HL-60/S4 treated with phorbol 12-myristate 13-acetate at 8.2 ng/mL for 4 days and 3 days (cell line): ENCODE data around the gene SLC12A8.

Experiments
- in situ Hi-C: fragments of 300-500 bp; cut with MboI; formaldehyde crosslinking; loops from 2 replicates; pipeline ENCODE4 v1.15.0; 2022; ENCODE audit warnings: low sequenced_read_pairs

The SLC12A8 gene

GRCh38 chr3:125214738-125215137 lies 2.2 kb upstream of the SLC12A8 start:
- in situ Hi-C loops = no loop called here

GRCh38 chr3:125213946-125214542 lies 1.5 kb upstream of the SLC12A8 start:
- in situ Hi-C loops = no loop called here

GRCh38 chr3:125213364-125213755 lies 812 bp upstream of the SLC12A8 start:
- in situ Hi-C loops = no loop called here

- in situ Hi-C loops = no loop called here
These were observed 448 bp downstream of the SLC12A8 start for GRCh38 chr3:125212091-125212508.

GRCh38 chr3:125211523-125212090 lies 941 bp downstream of the SLC12A8 start:
- in situ Hi-C loops = no loop called here

- in situ Hi-C loops = no loop called here
These were observed 4.5 kb downstream of the SLC12A8 start for GRCh38 chr3:125207949-125208568.

- in situ Hi-C loops = no loop called here
These were observed 5.0 kb downstream of the SLC12A8 start for GRCh38 chr3:125207507-125207906.

- in situ Hi-C loops = no loop called here
These were observed 5.6 kb downstream of the SLC12A8 start for GRCh38 chr3:125206934-125207333.

GRCh38 chr3:125203731-125204130 lies 8.8 kb downstream of the SLC12A8 start:
- in situ Hi-C loops = no loop called here

GRCh38 chr3:125202197-125202596 lies 10.4 kb downstream of the SLC12A8 start:
- in situ Hi-C loops = no loop called here

GRCh38 chr3:125200731-125201139 lies 11.8 kb downstream of the SLC12A8 start:
- in situ Hi-C loops = no loop called here

GRCh38 chr3:125194849-125195601 lies 17.5 kb downstream of the SLC12A8 start:
- in situ Hi-C loops = no loop called here

GRCh38 chr3:125194061-125194848 lies 18.3 kb downstream of the SLC12A8 start:
- in situ Hi-C loops = no loop called here

- in situ Hi-C loops = no loop called here
These were observed 20.1 kb downstream of the SLC12A8 start for GRCh38 chr3:125192190-125193035.

GRCh38 chr3:125191730-125192129 lies 20.8 kb downstream of the SLC12A8 start:
- in situ Hi-C loops = no loop called here

- in situ Hi-C loops = no loop called here
These were observed 21.3 kb downstream of the SLC12A8 start for GRCh38 chr3:125191256-125191655.

GRCh38 chr3:125190786-125191185 lies 21.8 kb downstream of the SLC12A8 start:
- in situ Hi-C loops = no loop called here

- in situ Hi-C loops = no loop called here
These were observed 23.0 kb downstream of the SLC12A8 start for GRCh38 chr3:125189378-125190165.

GRCh38 chr3:125188955-125189354 lies 23.6 kb downstream of the SLC12A8 start:
- in situ Hi-C loops = no loop called here
